Frontal cortex (tissue), 4 donors: ENCODE data around the gene MS4A13. TPM values are rescaled to one million over a fixed set of nuclear protein-coding genes. Genes with fewer than 3 reads are reported as not detected.
"Not testable (repeated sequence)": the region's sequence is repeated elsewhere in the genome, so short reads cannot be mapped to it uniquely, and the experiment has no call there.

Experiments
- DNase-seq, 2 donors: peaks; one replicate each; pipeline ENCODE4 v3.0.0; 2012; ENCODE audit warnings: low spot score in 2 of 2
- FAIRE-seq: peaks from 2 replicates; lab custom pipeline; 2012; peaks lifted over from hg19 to GRCh38; lab: Jason Lieb, UNC
- total RNA-seq: library from RNA; depleted of rRNA; stranded (reverse); fragments of >200 nt; gene quantifications from one replicate; pipeline ENCODE4 v1.2.3, GENCODE V29; 2014
- donor health status: control.
- donor health status: control.
- donor health status: control.

The MS4A13 gene, protein sequence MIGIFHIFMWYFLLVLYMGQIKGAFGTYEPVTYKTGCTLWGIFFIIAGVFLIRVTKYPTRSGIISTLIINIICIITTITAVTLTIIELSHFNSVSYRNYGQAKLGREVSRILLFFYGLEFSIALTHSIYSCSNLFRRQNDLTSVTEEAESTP
- total RNA-seq = not detected

DNA sequence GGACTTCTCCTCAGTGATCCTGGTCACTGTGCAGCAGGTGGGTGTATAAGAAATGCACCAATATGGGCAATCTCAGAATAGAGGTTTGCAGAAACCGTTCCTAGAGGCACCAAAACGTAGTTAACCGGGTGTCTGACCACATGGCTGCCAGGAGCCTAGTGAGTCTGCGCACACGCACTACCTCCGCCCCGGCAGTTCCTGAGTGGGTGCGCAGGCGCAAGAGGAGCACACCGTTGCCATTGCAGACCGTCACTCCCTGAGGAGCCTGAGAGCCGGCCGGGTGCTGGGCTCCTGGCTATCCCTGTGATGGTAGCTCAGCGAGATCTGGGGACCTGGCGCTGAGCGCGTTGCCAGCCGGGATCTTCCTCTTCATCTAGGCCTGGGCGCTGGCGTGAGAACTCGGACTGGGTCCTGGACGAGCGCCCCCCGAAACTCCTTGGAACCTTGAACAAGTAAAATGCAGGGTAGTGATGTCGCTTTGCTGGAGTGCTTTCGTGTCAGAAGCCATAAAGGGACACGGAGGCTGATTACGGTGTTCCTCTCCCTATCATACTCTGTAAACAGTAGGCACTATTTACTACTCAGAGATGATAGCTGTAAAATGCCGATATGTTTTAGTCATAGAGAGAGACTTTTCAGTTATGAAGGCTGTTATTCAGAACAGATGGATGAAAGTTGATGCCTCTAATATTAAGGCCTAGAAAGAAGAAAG lies at the start of gene MS4A13:
Gene MS4A13, plus strand, starts transcription at position 249 of the 712 bp plus-strand sequence. CDS start 2,692 bp downstream, outside the sequence.
- no peak for DNase-seq
- FAIRE-seq = no peak

DNA sequence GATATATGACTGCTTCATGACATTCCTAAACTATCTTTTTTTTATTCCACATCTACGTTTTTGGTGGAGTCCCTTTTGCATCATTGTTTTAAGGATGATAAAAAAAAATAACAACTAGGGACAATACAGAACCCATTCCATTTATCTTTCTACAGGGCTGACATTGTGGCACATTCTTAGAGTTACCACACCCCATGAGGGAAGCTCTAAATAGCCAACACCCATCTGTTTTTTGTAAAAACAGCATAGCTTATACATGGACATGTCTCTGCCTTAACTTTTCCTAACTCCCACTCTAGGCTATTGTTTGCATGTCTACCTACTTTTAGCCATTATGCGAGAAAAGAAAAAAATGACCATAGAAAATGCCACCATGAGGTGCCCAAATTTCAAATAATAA lies 46.4 kb upstream of the MS4A13 start:
- FAIRE-seq (no peak), DNase-seq (no peak)

DNA sequence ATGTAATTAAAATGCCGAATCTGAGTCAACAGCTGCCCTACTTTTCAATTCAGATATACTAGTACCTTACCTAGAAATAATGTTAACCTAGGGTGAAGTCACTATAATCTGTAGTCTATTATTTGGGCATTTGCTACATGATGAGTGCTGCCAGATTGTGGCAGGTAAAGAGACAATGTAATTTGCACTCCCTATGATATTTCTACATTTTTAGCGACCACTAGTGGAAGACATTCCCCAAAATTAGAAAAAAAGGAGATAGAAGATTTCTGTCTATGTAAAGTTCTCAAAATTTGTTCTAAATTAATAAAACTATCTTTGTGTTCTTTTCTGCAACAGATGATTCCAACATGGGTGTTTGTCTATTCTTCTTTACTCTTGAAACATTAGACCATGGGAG lies 45.5 kb upstream of the MS4A13 start:
- DNase-seq = no peak
- no peak for FAIRE-seq

DNA sequence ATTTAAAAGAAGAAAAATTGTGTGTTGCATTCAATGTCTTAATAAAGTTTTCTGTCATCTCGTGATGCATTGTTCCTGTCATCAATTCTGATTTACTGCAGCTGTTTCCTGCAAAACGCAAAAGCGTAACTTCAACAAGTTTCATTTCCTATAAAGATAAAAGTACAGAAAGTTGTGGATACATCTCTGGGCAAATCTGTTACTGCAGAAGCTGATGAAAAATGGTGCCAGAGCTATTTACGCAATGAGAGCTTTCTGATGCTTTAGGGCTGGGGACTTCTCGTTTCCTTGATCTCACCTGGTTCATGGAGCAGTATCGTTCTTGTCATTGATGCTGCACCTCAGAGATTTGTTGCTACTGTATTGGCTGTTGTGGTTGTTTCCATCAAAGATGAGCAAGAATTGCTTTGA lies 38.2 kb upstream of the MS4A13 start:
- FAIRE-seq (no peak), DNase-seq (no peak)

DNA sequence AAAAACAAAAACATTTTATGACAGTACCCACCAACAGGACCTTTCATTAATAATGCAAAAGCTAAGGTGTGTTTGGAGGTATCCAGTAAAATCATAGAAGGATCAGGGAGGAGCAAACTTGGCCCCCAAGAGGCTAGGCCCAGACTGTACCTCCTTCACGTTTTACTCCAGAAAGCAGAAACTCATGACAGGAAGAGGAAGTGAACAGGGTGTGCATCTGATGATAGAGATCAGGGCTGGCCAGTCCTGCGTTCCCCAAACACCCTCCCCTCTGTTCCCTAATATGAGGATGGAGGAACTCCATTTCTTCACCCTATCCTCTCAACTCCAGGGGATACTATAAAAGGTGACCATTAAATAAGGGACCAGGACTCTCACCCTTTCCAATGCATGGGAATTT lies 32.8 kb upstream of the MS4A13 start:
- FAIRE-seq (no peak), DNase-seq (no peak)

DNA sequence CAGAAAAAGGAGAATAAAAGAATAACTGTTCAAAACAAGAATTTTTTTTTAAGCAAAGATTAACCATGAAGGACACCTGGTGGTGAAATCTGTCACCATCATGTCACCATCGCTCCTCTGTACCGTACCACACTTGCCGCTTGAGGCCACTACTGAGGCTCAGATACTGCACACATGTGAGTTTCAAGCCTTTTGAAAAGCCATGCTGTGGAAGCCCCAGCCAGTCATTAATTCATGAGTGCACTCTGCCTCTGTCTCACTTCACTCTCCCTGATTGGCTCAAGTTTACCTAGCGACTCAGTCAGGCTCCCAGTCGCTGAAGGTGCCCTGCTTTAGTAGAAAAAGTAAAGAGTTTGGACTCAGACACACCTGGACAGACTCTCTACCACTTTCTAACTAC lies 29.2 kb upstream of the MS4A13 start:
- DNase-seq (no peak), FAIRE-seq (no peak)

DNA sequence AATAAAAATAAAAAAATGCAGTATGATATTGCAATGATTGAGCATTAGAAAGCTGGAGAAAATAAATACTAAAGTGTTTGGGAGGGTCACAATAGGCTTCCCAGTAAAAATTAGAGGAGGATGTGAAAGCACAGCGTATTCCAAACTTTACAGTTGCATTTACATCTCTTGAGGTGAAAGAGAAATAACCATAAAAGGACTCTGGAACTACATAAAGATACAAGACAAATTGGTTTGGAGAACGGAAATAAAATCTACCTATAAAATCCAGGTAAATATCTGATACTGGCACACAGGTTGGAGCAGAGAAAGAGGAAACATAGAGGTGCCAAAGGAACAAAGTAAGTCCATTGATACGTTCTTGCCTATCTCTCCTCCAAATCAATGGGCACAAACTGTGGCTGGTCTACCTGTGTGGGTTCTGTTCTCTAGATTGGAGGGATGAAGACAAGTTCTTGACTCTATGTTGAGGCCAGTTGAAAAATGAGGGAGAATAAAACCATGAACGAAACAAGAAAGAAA lies 22.6 kb upstream of the MS4A13 start, which contains the start of gene MS4A12:
Gene MS4A12, plus strand, starts transcription at position 291 of the 522 bp plus-strand sequence. CDS start 4,541 bp downstream, outside the sequence.
- DNase-seq (no peak), FAIRE-seq (no peak)

DNA sequence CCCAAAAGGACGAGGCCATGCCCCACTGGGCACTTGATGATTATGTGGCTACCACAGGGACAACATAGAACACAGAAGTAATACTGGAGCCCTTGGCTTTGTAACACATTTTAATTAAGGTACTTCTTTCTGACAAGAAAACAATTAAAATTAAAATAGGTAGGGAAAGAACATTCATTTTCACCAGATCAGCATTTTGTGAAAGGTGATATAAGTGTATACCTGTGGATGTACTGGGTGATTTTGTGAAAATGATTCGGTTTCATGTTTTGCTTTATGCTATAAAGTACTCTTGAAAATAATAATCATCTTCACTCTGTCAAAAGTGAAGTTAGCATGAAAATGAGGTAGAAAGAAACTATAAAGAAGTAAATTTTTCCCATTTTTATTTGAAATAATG lies 21.7 kb upstream of the MS4A13 start:
- FAIRE-seq = no peak
- DNase-seq = no peak

DNA sequence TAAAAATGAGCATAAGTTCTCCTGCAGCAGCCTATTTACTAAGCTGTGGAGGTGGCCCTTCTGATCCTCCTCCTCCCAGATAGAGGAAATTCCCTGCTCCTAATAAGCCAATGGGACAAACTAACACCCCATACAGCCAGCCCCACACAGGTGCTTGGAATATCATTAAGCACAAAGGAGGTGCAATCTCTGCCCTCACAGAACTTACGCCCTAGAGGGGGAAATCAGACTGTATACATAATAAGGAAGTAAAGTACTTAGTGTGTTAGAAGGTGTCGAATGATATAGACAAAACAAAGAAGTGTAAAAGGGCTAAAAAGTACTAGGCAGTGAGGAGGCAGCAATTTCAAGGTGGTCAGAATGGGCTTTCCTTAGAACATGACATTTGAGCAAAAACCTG lies 16.8 kb upstream of the MS4A13 start:
- FAIRE-seq (no peak), DNase-seq (no peak)

DNA sequence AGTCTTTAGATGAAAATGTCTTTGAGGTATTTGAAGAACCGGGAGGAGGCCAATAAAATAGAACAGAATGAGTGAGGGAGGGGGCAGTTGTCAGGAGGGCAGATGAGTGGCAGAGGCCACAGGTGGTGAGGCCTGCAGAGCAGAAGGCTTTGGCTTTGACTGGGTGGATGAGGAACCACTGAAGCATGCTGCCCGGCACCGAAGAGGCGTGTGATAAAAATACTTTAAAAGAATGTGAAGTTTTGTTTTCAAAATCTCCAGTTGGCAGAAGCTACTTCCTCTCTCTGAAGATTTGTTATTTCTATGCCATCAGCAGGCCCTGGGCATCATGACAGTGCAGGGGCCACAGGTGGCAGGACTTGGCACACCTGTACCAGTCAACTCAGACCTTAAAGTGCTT lies 16.3 kb upstream of the MS4A13 start:
- DNase-seq (no peak), FAIRE-seq (no peak)

DNA sequence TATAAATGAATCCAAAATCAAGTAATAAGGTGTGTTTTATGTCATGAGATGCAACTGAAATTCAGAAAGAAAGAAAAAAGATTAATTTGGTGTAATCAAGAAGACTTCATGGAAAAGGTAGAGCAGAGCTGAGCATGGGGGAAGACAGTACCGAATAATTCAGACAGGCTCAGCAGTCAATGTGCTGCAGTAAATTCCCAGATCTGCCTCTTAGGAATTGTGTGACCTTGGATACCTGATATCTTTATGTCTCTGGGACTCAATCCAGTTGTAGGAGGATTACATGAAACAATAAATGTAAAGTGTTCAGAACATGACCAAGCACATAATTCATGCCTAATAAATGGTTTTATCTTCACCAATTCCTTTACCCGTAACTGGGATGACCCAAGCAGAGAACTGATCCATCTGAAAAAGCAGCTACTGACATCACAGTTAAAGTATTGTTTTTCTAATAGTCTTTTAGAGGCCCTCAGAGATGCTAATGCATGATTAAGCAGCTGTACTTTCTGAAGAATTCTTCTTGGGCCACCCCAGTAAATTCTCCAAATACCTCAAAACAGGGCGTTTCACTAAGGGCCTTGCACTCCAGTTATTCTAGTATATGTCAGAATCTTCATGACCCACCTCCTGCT lies 14.8 kb upstream of the MS4A13 start:
- DNase-seq = no peak
- FAIRE-seq = no peak

DNA sequence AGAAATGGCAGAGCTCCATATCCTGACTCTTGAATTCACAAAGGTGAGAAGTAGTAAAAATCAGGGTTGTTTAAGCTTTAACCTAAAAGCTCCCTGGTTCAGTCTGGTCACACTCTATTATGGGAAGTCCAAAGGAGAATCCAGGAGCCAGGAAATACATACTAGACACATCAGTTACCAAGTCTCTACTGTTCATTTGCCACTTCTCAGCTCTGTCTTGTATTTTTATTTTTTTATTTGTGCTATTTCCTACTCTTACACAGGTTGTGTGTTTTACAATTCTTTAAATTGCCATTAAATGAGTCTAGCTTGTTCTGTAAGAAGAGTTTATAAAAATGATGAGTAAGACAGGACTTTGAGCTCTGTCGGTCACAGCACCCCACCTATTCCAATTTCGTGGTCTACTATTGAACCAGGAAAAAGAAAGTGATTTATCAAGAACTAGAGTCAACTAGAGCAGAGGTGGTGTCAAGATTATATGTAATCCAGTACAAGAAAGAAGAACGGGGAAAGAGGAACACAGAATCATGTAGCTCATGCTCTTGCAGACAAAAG lies 12.9 kb upstream of the MS4A13 start:
- no peak for FAIRE-seq
- DNase-seq = no peak

DNA sequence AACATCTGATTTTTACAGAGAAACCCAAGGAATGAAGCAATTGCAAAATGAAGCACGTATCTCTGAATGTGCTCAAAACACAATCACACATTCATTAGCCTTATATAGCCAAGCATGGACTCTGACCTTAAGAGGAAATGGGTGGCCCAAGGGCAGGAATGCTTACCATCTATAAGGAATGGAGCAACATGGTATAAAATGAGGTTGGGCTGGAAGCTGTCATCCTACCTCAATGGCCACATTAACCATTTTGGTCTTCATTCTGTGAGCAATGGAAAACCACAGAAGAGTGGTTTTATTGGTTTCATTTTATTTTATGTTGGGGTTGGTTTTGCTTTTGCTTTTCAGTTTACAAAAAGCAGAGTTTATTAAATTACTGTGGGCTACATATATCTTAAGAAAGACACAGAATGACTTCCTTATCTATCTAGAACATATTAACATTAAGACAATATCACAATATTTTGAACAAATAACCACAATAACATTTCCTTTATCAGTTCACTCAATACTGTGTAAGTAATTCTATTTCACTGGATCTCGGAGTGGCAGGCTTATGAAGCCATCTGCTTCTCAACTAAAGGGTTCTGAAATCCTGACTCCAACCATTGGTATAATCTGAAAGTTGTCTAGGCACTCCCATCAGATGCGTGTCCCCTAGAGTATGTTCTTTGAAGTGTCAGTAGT lies 10.8 kb upstream of the MS4A13 start:
- DNase-seq (no peak), FAIRE-seq (no peak)

DNA sequence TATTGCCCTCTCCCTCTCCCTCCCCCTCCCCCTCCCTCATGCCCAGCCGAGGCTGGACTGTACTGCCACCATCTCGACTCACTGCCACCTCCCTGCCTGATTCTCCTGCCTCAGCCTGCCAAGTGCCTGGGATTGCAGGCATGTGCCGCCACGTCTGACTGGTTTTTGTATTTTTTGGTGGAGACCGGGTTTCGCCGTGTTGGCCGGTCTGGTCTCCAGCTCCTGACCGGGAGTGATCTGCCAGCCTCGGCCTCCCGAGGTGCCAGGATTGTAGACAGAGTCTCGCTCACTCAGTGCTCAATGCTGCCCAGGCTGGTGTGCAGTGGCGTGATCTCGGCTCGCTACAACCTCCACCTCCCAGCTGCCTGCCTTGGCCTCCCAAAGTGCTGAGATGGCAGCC lies 5.6 kb upstream of the MS4A13 start:
- DNase-seq, FAIRE-seq: not testable (repeated sequence)

DNA sequence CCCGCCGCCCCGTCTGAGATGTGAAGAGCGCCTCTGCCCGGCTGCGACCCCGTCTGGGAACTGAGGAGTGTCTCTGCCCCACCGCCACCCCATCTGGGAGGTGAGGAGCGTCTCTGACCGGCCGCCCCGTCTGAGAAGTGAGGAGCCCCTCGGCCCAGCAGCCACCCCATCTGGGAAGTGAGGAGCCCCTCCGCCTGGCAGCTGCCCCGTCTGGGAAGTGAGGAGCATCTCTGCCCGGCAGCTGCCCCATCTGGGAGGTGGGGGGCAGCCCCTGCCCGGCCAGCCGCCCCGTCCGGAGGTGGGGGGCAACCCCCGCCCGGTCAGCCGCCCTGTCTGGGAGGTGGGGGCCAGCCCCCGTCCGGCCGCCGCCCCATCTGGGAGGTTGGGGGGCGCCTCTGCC lies 5.0 kb upstream of the MS4A13 start:
- DNase-seq, FAIRE-seq: not testable (repeated sequence)

DNA sequence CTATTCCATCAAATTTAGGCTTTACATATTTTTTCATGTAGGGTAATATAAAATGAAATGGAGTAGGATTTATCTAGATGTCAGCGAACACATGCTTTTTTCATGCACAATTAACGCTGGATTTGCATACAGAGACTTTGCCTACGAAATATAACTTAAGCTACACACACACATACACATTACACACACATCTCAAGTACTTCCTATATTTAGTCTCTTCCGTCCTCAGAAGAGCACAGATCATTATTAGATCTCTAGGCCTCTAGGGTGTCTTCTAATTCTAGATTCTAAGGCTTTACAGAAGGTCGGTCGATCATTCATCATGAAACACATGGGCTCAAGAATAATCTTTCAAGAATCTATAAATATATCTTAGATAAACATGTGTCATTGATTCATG lies 3.8 kb upstream of the MS4A13 start:
- FAIRE-seq (no peak), DNase-seq (no peak)

DNA sequence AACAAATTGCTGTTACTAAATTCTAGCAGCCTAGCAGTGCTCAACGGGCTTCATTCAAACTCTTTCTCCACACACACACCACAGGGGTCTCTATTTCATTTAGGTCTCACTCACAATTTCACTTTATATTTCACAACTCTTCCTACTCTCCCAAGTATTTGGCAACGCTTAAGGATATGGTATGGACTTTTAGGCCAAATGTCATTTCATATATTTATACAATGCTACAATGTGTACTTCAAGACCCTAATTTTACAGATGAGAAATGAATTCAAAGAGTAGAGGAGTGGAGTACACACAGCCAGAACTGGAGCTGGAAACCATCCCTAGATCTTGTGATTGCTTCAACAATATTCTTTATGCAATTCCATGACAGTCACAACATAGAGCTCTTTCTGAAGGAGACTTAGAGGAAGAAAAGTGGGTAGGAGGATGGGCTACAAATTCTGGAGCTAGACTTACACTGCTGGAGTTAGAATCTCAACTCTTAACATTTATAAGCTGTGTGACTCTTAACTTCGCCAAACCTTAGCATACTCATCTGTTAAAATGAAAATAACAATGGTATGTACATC lies 2.5 kb upstream of the MS4A13 start:
- DNase-seq (no peak), FAIRE-seq (no peak)

DNA sequence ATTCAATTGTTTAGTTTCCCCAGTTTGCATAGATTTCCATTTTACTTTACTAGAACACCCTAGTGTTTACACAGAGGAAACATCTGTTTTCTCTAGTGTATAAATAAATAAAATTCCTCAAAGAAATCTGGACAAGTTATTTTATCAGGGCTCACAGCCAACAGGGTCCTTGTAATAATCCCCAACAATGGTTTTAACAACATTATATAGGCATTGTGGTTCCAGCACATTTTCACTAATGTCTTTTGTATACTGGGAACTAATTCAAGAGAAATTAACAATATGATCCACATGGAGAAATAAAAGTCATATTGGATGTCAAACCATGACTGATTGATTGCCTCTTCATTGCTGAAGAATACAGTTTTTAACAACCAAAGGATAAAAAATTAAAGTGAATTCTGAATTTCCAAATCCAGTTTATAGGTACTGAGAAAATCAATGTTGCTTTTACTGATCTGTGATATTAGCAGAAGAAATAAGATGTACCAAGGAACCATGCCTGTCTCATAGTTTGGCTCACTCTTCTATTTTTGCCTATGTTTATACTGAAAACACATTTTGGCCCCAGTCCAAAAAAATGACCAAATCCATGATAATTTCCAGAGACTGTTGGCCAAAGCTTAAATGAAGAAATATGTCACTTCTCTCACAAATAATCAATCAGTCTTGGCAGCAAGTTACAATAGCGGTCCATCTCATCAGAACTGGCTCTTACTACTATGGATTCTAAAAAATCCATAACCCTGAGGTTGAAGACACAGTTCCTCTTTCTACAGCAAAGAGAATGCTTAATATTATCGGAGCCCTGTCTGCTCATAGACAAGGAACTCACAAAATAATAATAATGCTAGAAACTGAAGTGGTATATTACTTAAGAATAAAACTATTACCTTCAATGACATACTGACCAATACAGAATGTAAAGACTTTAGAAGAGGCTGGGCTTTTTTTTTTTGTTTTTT lies 1.4 kb upstream of the MS4A13 start:
- DNase-seq (no peak), FAIRE-seq (no peak)

DNA sequence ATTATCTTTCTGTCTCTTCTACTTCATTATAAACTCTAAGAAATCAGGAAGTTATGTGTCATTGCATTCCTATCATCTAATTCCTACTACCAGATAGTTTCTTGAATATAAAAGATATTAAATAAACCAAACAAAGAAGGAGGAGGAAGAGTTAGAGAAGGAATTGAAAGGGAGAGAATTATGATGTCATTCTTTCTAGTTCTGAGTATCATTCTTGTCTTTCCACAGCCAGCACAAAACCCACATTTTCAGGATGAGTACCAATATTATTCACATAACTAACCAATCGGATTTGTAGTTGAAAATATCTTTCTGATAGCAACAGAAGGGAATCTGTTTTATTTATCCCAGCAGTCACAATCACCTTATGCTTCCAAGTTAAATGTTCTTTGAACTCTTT lies 13.3 kb downstream of the MS4A13 start:
- FAIRE-seq = no peak

More for the DNA sequence above, 13.3 kb downstream of the MS4A13 start:
- DNase-seq = no peak
